ENCODE results near the gene HIF1AN. TPM values are rescaled to one million over a fixed set of nuclear protein-coding genes. Genes with fewer than 3 reads are reported as not detected.

The HIF1AN gene
- total and polyA plus RNA-seq, 2 of the 8 experiments (the other 6 are each of a cell fraction or from before 2014, with no cell fraction given), result 10.9 to 62.8 TPM

- Histone ChIP-seq H2BK12ac (ENCODE audit: low read depth, low read length) (no peak overlapping the region), H2BK20ac (ENCODE audit: low read length) (no peak overlapping the region)
- 66% methylated on average over 2 of the region's 2 CpGs; no CpG with 5 or more reads in 1 of the 2 experiments for WGBS, 2 experiments (ENCODE audit: extremely low coverage in 1 of 2, insufficient coverage in 1 of 2, insufficient read length in 1 of 2, insufficient replicate concordance in 2 of 2, low coverage in 1 of 2, low lambda C conversion rate in 2 of 2, missing lambda C conversion rate in 1 of 2)
- TF ChIP-seq RBBP5 (IDR thresholded peaks at IDR 0.05; ENCODE audit: borderline replicate concordance, low read depth, low read length) (no peak), SUZ12 (IDR thresholded peaks at IDR 0.05; ENCODE audit: low read length) (no peak)
Observed at GRCh38 chr10:100534726-100535125, 1.0 kb upstream of the HIF1AN start.

More at GRCh38 chr10:100534726-100535125, 1.0 kb upstream of the HIF1AN start:
- no peak overlapping the region for H2AK5ac ChIP-seq (ENCODE audit: low read depth, low read length)
- peaks cover 10 to 31% of the 10 kb centered on the region in 2 experiments for H3K79me2 ChIP-seq (ENCODE audit: control insufficient read depth in 1 of 2, insufficient read depth in 2 of 2, low read length in 2 of 2)
- POLR2A ChIA-PET (ENCODE audit: partially characterized antibody), result interaction anchor here (1.6 kb wide), 2 partner anchors 12 to 14 kb away, joined by 5 to 7 read pairs; no protein-coding TSS in a partner anchor
- no peak overlapping the region for H3K4ac ChIP-seq (replicated peaks; ENCODE audit: insufficient read length, low read depth, low read length)
- H4K5ac ChIP-seq (ENCODE audit: insufficient read length, low read depth, low read length), result no peak overlapping the region
- H3K9ac ChIP-seq (replicated peaks in 1 of 4; ENCODE audit: extremely low read depth in 1 of 4, low read depth in 3 of 4, low read length in 3 of 4), result no peak overlapping the region
- H3K23me2 ChIP-seq (ENCODE audit: low read depth, low read length), result peaks cover 6% of the 10 kb centered on the region
- H3K36me3 ChIP-seq (ENCODE audit: control insufficient read depth in 2 of 4, insufficient read depth in 4 of 4, low read length in 3 of 4), result peaks cover 6 to 23% (median 17%) of the 10 kb centered on the region in 4 experiments; a peak in 7 of 8 replicates
- H3K79me1 ChIP-seq (ENCODE audit: low read depth, low read length), result peaks cover 4% of the 10 kb centered on the region
- H3K18ac ChIP-seq (ENCODE audit: extremely low read depth, low read length), result no peak overlapping the region
- no peak overlapping the region for H3K4me2 ChIP-seq (ENCODE audit: insufficient read depth in 1 of 2, low read depth in 2 of 2, low read length in 2 of 2)
- no peak overlapping the region for H3K23ac ChIP-seq (ENCODE audit: insufficient read length)
- H3K14ac ChIP-seq (ENCODE audit: insufficient read length), result no peak overlapping the region
- H3K9me3 ChIP-seq (ENCODE audit: insufficient read depth in 2 of 2, low read depth in 1 of 2, low read length in 1 of 2), result no peaks in the 10 kb centered on the region
- peak overlapping the region; percentile 99 for H2AFZ ChIP-seq (ENCODE audit: low read length)
- CTCF ChIA-PET (ENCODE audit: partially characterized antibody), result interaction anchor here (1.0 to 8.0 kb wide), 12 partner anchors 8 to 463 kb away, joined by 3 to 70 read pairs (median 10); partner anchors contain the start of gene SEC31B
- no peak overlapping the region for H3K27ac ChIP-seq (ENCODE audit: low read depth, low read length)
- H3K4me1 ChIP-seq (replicated peaks in 1 of 4; ENCODE audit: control insufficient read depth in 3 of 4, insufficient read depth in 4 of 4, low read length in 3 of 4), result peaks cover 0 to 14% (median 9%) of the 10 kb centered on the region in 4 experiments; a peak in 5 of 7 replicates
- no peak overlapping the region for H2BK5ac ChIP-seq (ENCODE audit: low read depth, low read length)
- DNase-seq (ENCODE audit: low read depth in 1 of 2, low spot score in 2 of 2), result no peak
- H4K20me1 ChIP-seq (replicated peaks in 1 of 2; ENCODE audit: control insufficient read depth in 1 of 2, insufficient read depth in 2 of 2, low read length in 2 of 2), result peaks cover 6 to 8% of the 10 kb centered on the region in 2 experiments
- FAIRE-seq, result no peak
- no peak overlapping the region for H3K56ac ChIP-seq (replicated peaks; ENCODE audit: insufficient read length, low read depth, low read length)
- no peak overlapping the region for H2BK15ac ChIP-seq (ENCODE audit: low read length)
- no peak overlapping the region for H4K8ac ChIP-seq (ENCODE audit: extremely low read depth, insufficient read depth, low read length)
- H4K91ac ChIP-seq (replicated peaks; ENCODE audit: insufficient read length, low read length), result no peak overlapping the region
- H2BK120ac ChIP-seq (replicated peaks; ENCODE audit: low read depth, low read length), result no peak overlapping the region
- no peaks in the 10 kb centered on the region for H3K27me3 ChIP-seq (replicated peaks in 1 of 4; ENCODE audit: control insufficient read depth in 3 of 4, extremely low read depth in 1 of 4, insufficient read depth in 3 of 4, low read length in 3 of 4)
- no peak overlapping the region for H3K4me3 ChIP-seq (ENCODE audit: extremely low read depth in 1 of 4, insufficient read depth in 2 of 4, low read depth in 3 of 4, low read length in 4 of 4)

Measured in H1 (cell line).